ENCODE data around the gene PLEKHJ1. TPM values are rescaled to one million over a fixed set of nuclear protein-coding genes. Genes with fewer than 3 reads are reported as not detected.

PLEKHJ1 gene
- total and polyA plus RNA-seq, 2 of the 13 experiments (the other 11 are each of a cell fraction or from before 2014, with no cell fraction given) = 70.5 to 130 TPM

DNA sequence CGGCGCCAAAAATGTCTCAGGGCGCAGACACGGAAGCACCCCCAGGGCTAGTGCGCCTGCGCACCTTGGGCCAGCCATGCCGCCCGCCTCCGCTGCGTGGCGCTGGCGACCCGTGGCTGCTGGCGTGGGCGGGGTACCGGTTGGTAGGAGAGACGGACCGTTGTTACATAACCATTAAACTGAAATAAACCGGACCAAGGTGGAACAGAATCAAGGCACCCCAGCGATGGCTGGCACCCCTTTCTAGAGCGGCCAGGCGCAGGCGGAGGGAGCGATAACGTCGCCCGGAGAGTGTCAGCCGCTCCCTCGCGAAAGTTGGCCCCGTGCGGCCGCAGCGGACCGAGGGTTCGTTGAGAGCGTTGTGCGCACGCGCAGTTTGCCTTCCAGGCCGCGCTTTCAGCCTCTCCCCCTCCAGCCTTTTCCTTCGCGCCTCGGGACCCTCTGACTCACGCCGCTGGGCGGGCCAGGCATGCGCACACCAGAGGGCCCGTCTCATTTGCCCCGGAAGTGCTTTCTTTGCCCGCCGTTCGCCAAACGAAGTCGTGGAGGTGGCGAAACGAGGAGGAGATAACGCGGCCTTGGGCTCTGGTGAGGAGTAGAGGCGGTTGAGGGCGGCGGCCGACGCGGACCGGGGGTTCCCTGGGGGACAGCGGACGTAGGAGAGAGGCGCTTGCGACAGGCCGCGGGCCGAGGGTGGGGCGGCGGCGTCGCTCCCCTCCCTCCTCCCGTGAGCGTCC is at the start of gene PLEKHJ1, which contains the start of gene SF3A2 (continued):
- TF ChIP-seq ZNF713 (CRISPR knock-in tag; IDR thresholded peaks at IDR 0.05) = no peak; the same call in 1 of the 2 replicates
- TF ChIP-seq HCFC1 (IDR thresholded peaks at IDR 0.05; ENCODE audit: low read depth, low read length) = peak; percentile 51; the same call in 1 of the 2 replicates
- TF ChIP-seq, protein P1, sequence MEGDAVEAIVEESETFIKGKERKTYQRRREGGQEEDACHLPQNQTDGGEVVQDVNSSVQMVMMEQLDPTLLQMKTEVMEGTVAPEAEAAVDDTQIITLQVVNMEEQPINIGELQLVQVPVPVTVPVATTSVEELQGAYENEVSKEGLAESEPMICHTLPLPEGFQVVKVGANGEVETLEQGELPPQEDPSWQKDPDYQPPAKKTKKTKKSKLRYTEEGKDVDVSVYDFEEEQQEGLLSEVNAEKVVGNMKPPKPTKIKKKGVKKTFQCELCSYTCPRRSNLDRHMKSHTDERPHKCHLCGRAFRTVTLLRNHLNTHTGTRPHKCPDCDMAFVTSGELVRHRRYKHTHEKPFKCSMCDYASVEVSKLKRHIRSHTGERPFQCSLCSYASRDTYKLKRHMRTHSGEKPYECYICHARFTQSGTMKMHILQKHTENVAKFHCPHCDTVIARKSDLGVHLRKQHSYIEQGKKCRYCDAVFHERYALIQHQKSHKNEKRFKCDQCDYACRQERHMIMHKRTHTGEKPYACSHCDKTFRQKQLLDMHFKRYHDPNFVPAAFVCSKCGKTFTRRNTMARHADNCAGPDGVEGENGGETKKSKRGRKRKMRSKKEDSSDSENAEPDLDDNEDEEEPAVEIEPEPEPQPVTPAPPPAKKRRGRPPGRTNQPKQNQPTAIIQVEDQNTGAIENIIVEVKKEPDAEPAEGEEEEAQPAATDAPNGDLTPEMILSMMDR (CRISPR knock-in tag; IDR thresholded peaks at IDR 0.05) = peak; percentile 99
- TF ChIP-seq PITX1 (CRISPR knock-in tag; IDR thresholded peaks at IDR 0.05) = peak; percentile 71; the same call in 1 of the 2 replicates
- peak; percentile 91 for TF ChIP-seq ZNF205 (CRISPR knock-in tag; IDR thresholded peaks at IDR 0.05)
- peak; percentile 90; the same call in 1 of the 2 replicates for TF ChIP-seq ZNF510 (CRISPR knock-in tag; IDR thresholded peaks at IDR 0.05; ENCODE audit: low read depth)
- TF ChIP-seq HDAC6 (IDR thresholded peaks at IDR 0.05; ENCODE audit: low read depth, low read length) = no peak
- peak; percentile 80 for TF ChIP-seq JUN (CRISPR knock-in tag; IDR thresholded peaks at IDR 0.05)
- TF ChIP-seq, protein P2, sequence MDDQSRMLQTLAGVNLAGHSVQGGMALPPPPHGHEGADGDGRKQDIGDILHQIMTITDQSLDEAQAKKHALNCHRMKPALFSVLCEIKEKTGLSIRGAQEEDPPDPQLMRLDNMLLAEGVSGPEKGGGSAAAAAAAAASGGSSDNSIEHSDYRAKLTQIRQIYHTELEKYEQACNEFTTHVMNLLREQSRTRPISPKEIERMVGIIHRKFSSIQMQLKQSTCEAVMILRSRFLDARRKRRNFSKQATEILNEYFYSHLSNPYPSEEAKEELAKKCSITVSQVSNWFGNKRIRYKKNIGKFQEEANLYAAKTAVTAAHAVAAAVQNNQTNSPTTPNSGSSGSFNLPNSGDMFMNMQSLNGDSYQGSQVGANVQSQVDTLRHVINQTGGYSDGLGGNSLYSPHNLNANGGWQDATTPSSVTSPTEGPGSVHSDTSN (CRISPR knock-in tag; IDR thresholded peaks at IDR 0.05; ENCODE audit: borderline replicate concordance) = no peak
- TF ChIP-seq ZKSCAN1 (IDR thresholded peaks at IDR 0.05; ENCODE audit: low read length) = no peak
- TF ChIP-seq CHD4 (IDR thresholded peaks at IDR 0.05; ENCODE audit: borderline replicate concordance, low read length) = no peak
- no peak for TF ChIP-seq ZSCAN22 (CRISPR knock-in tag; IDR thresholded peaks at IDR 0.05)
- peak; percentile 100 for TF ChIP-seq MXI1 (IDR thresholded peaks at IDR 0.05; ENCODE audit: borderline replicate concordance, low read depth, low read length)
- TF ChIP-seq ZMYM2 (CRISPR knock-in tag; IDR thresholded peaks at IDR 0.05) = peak; percentile 87
- no peak for TF ChIP-seq NFE2L2 (IDR thresholded peaks at IDR 0.05; ENCODE audit: low read length)
- peak; percentile 77; the same call in 1 of the 2 replicates for TF ChIP-seq GZF1 (CRISPR knock-in tag; IDR thresholded peaks at IDR 0.05)
- TF ChIP-seq ZNF577 (CRISPR knock-in tag; IDR thresholded peaks at IDR 0.05; ENCODE audit: borderline replicate concordance, low read depth) = no peak
- TF ChIP-seq KLF13 (CRISPR knock-in tag; IDR thresholded peaks at IDR 0.05) = no peak
- TF ChIP-seq MYC (CRISPR knock-in tag; IDR thresholded peaks at IDR 0.05; ENCODE audit: borderline replicate concordance) = peak; percentile 86
- TF ChIP-seq SALL1 (CRISPR knock-in tag; IDR thresholded peaks at IDR 0.05) = peak; percentile 98
- no peak for TF ChIP-seq SCMH1 (CRISPR knock-in tag; IDR thresholded peaks at IDR 0.05; ENCODE audit: borderline replicate concordance)
- TF ChIP-seq, protein P3, sequence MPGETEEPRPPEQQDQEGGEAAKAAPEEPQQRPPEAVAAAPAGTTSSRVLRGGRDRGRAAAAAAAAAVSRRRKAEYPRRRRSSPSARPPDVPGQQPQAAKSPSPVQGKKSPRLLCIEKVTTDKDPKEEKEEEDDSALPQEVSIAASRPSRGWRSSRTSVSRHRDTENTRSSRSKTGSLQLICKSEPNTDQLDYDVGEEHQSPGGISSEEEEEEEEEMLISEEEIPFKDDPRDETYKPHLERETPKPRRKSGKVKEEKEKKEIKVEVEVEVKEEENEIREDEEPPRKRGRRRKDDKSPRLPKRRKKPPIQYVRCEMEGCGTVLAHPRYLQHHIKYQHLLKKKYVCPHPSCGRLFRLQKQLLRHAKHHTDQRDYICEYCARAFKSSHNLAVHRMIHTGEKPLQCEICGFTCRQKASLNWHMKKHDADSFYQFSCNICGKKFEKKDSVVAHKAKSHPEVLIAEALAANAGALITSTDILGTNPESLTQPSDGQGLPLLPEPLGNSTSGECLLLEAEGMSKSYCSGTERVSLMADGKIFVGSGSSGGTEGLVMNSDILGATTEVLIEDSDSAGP (CRISPR knock-in tag; IDR thresholded peaks at IDR 0.05; ENCODE audit: borderline replicate concordance) = peak; percentile 97; the same call in 1 of the 2 replicates
- TF ChIP-seq ETV5 (CRISPR knock-in tag; IDR thresholded peaks at IDR 0.05; ENCODE audit: borderline replicate concordance) = peak; percentile 74
- no peak for TF ChIP-seq NFIB (CRISPR knock-in tag; IDR thresholded peaks at IDR 0.05; ENCODE audit: borderline replicate concordance)
- TF ChIP-seq ZBTB21 (CRISPR knock-in tag; IDR thresholded peaks at IDR 0.05) = peak; percentile 68
- peak; percentile 87 for TF ChIP-seq PHF8 (CRISPR knock-in tag; IDR thresholded peaks at IDR 0.05)
